GM19351 (cell line): ENCODE results near the gene ALG1L2.
"Not testable (repeated sequence)": the region's sequence is repeated elsewhere in the genome, so short reads cannot be mapped to it uniquely, and the experiment has no call there.

Experiments
- ATAC-seq: cut with Tn5 transposase; IDR thresholded peaks from one replicate; pipeline ENCODE4 v1.9.1; 2021; ENCODE audit warnings: mild to moderate bottlenecking, moderate library complexity; ENCODE audit not compliant: unreplicated experiment

ALG1L2 gene

DNA sequence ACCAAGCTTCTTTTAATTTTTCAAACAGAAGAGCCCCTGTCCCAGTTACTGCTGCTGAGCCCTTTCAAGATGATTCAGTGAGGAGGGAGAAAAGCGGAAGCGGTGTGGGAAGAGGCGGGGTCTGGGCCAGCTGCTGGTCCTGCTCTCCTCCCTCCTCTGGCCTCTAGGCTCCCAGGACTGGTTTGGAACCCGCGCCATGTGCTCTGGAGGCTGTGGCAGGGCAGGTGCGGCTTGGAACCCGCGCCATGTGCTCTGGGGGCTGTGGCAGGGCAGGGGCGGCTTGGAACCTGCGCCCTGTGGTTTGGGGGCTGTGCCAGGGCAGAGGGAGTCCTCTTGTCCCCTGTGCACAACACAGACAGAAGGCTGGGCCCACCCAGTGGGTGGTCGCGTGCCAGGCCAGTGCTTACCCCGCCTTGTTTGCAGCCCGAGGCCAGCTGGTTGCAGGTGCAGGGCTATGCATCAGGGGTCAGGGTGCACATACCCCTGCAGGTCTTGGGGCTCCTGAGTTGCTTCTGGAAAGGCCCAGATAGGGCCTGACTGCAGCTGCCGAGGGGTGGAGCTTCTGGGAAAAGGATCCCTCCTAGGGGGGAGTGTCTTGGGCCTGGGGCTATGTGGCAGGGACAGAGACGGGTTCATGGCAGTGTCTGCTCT, 12.2 kb downstream of the ALG1L2 start:
- no peak for ATAC-seq

GRCh38 chr3:130094491-130094941, 12.9 kb downstream of the ALG1L2 start:
- not testable (repeated sequence) for ATAC-seq

GRCh38 chr3:130095858-130096257, 14.2 kb downstream of the ALG1L2 start:
- not testable (repeated sequence) for ATAC-seq

DNA sequence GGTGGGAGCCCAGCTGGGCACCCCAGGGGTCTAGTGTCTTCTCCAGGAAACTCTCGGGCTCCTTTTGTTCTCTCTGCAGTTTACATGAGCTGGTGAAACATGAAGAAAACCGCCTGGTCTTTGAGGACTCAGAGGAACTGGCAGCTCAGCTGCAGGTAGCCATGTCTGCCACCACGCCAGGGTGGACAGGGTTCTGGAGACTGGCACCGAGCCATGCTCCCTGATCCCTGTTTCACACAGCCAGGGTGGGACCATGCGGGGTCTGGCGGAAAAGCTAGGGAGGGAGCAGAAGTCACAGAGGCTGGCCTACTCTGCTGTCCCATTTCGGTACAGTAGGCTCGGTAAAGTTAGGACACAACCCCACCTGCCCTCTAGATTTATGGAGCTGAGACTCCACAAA, 15.5 kb downstream of the ALG1L2 start:
- ATAC-seq: not testable (repeated sequence)

- ATAC-seq: not testable (repeated sequence)
Observed at GRCh38 chr3:130097690-130098638, 16.3 kb downstream of the ALG1L2 start.

GRCh38 chr3:130098639-130099385, 17.2 kb downstream of the ALG1L2 start:
- not testable (repeated sequence) for ATAC-seq

- not testable (repeated sequence) for ATAC-seq
Observed at GRCh38 chr3:130102545-130102944, 20.9 kb downstream of the ALG1L2 start.

DNA sequence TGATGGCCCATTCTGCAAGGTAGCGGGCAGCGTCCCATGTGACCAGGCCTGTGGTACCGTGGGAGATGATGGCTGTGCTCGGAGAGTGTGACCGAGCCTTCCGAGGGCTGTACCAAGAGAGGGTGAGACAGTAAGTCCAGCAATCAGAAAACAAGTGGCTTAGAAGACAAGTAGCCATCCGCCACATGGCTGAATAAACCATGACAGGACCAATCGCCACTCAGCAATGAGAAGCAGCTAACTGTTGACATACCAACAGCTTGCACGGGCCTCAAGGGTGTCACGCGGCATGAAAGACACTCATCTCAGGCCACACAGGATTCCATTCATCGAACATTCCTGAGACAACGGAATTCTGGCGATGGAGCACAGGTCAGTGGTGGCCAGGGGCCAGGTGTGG, 22.6 kb downstream of the ALG1L2 start:
- not testable (repeated sequence) for ATAC-seq

DNA sequence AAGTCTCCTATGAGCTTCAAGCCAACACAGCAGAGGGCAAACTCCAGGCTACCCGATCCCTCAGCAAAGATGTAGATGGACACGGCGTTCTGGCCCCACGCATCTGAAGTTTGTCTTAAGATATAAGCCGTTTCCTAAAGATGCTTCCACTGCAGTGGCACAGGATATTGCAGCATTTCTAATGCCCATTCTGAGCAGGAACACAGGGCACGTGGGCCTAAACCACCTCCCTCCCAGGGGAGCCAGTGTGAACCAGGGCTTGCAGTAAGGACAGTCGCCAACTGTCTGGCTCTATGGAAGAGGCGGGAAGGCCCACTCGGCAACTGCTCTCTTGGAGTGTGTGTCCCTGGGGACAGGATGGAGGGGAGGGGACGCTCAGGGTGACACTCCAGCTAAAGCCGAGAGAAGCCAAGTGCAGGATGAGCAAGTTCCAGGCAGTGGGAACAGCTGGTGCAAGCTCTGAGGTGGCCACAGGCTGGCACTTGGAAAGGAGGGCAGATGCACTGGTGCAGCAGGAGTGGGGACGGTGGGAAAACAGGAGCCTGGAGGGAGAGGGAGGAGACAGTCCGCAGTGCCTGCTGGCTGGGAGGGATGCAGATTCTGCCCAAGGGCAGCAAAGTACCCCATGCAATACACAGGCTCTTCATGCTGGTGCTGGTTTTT, 25.8 kb downstream of the ALG1L2 start:
- not testable (repeated sequence) for ATAC-seq

DNA sequence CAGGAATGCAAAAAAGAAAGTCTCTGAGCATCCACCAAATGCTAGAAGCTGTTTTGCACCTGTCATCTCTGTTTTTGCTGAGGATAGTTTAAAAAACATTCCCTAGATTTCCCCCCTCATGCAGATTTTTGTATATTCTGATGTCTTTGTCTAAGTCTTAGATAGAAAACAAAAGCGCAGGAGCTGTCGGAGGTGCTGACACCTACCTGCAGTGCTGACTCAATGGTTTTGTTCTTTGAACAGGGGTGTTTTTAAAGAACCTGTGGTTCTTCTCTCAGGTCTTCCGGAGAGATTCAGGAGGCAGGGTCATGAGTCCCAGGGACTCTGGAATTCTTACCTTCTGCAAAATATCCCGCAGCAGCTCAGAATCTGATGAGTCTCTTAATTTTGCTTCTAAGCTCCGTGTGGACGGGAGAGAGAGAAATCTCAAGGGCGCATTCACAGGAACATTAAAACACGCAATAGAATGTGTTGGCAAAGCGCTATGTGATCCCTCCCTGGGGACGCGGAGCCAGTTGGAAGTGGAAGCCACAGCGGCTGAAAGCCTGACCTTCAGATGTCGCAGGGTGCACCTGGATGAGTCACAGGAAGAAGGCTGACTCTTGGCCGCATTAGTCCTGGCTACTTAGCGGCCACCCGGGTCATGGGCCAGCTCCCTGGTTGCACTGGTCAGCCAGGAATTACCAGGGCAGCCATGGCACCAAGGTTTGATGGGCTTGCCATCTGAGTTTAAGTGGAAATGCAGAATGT, 27.4 kb downstream of the ALG1L2 start:
- ATAC-seq: not testable (repeated sequence)

DNA sequence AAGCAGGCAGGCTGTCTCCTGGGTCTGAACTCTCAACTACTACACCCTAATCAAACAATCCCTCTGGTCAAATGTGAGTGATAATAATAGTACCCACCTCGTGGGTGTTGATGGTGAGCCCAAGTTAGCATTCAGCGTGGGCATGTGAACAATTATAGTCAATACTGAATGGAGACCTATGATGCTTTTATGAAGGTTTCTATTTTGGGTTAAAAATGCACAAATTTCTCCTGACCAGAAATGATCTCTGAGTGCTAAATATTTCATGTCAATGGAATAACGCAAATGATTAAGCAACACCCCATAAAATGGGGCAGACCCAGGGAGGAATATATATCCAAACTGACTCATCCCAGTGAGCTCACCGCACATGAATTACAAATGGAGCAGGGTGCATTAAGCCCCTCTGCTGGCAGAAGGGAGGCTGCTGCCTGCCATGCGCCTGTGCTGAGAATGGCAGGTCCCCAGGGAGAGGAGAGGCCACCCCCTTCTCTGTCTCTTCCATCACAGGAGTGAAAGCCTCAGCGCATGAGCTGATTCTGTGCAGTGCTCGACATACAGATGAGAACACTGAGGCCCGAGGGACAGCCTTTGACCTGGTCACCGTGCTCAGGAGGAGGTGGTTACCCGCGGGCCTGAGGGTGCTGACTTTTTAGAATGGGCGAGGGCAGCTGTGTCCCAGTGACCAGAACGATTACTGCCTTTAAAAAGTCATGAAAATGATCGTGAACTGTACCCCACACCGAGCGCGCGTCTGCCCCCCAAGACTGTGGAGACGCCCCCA, 28.9 kb downstream of the ALG1L2 start:
- not testable (repeated sequence) for ATAC-seq

- ATAC-seq: peak; percentile 99
Observed at GRCh38 chr3:130111185-130111864, 29.7 kb downstream of the ALG1L2 start.

DNA sequence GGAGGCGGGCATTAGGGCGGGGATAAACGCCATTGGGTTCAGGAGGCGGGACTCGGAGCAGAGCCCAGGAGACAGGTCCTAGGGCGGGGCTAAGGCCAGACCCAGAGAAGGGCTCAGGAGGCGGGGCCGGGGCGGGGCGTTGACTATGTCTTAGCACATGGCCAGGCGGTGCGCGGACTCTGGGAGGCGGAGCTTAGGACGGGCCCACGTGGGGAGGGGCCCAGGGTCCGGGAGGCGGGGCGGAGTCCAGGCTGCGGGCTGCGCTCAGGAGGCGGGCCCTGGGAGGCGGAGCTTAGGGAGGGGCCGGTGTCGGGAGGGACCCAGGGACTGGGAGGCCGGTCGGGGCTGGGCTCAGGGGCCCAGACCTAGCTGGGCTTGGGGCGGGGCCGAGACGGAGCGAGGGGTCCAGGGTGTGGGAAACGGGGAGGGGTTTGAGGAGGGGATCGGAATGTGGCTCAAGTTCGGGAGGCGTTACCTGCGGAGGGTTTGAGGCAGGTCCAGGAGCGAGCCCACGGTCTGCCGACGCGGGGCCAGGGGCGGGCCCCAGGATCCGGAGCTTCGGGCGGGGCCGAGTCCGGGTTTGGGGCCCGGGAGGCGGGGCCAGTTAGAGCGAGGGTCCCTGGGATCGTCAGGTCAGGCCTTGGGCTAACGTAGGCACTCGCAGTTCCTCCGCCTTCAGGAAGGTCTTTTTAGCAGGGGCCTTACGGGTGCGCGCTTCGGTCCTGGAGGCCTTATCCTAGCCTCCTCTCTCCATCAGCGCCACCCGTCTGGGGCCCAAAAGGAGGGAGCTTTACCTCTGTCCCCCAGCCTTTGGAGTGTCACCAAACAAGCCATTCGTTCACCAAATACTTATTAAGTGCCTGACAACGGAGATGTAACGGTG, 30.5 kb downstream of the ALG1L2 start:
- peak; percentile 41 for ATAC-seq

DNA sequence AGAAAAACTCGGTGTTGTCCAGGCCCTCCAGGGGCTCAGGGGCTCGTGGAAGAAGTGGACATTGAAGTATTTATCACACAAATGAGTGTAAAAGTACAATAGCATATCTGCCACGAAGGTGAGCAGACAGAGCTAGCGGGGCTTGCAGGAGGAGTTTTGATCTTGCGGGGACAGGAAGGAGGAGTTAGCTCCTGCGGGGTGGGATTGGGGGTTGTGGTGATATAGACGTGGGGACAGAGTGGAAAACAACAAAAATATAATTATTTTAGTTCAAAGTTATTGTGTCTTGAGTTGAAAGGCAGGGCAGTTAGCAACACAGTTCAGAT, 31.1 kb downstream of the ALG1L2 start:
- not testable (repeated sequence) for ATAC-seq

- ATAC-seq: not testable (repeated sequence)
Observed at GRCh38 chr3:130115400-130115799, 33.8 kb downstream of the ALG1L2 start.

GRCh38 chr3:130117933-130118332, 36.3 kb downstream of the ALG1L2 start:
- no peak for ATAC-seq

GRCh38 chr3:130119824-130120223, 38.2 kb downstream of the ALG1L2 start:
- not testable (repeated sequence) for ATAC-seq

DNA sequence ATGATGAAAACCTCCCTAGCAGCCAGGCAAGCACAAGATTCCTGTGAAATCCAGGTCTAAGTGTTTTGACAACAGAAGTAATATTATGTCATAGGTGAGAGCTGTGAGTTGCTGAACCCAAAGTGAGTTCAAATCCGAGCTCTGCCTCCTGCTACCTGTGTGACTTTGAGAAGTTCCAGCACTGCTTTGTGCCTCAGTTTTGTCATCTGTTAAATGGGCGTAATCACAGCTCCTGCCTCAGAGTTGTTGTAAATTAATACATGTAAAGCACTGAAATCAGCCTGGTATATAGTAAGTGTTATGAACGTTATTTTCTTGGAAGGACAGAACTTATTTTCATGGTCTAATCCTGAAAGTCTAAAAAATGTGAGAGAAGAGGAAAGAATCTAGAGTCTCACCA, 38.7 kb downstream of the ALG1L2 start:
- ATAC-seq: not testable (repeated sequence)
